Glutamatergic neuron (in vitro differentiated cells): ENCODE measurements around the gene YIF1B. TPM values are rescaled to one million over a fixed set of nuclear protein-coding genes. Genes with fewer than 3 reads are reported as not detected.
A peak's percentile ranks its signal among the peaks of the same experiment; 100 is the strongest.

Experiments
- DNase-seq: peaks from one replicate; pipeline ENCODE4 v3.0.0; 2022
- H3K27ac Mint-ChIP-seq: one replicate; pipeline ENCODE4 v1.8.0; 2020; ENCODE audit warnings: mild to moderate bottlenecking, mixed read lengths, inconsistent platforms; ENCODE audit not compliant: unreplicated experiment
- H3K27me3 Mint-ChIP-seq: one replicate; pipeline ENCODE4 v1.8.0; 2020; ENCODE audit warnings: mild to moderate bottlenecking, moderate library complexity, mixed read lengths, inconsistent platforms; ENCODE audit not compliant: unreplicated experiment
- H3K36me3 Mint-ChIP-seq: one replicate; pipeline ENCODE4 v1.8.0; 2020; ENCODE audit warnings: mild to moderate bottlenecking, mixed read lengths, inconsistent platforms; ENCODE audit not compliant: unreplicated experiment
- H3K4me1 Mint-ChIP-seq: one replicate; pipeline ENCODE4 v1.8.0; 2020; ENCODE audit warnings: mild to moderate bottlenecking, low read depth, mixed read lengths, inconsistent platforms; ENCODE audit not compliant: unreplicated experiment
- H3K4me3 Mint-ChIP-seq: one replicate; pipeline ENCODE4 v1.8.0; 2020; ENCODE audit warnings: mild to moderate bottlenecking, mixed read lengths, inconsistent platforms; ENCODE audit not compliant: unreplicated experiment
- H3K9me3 Mint-ChIP-seq: one replicate; pipeline ENCODE4 v1.8.0; 2020; ENCODE audit warnings: mild to moderate bottlenecking, moderate library complexity, mixed read lengths, inconsistent platforms; ENCODE audit not compliant: unreplicated experiment
- CTCF ChIP-seq: fragments of 200-600 bp; sonication (generic); IDR thresholded peaks from one replicate; pipeline ENCODE4 v1.5.0; 2021; ENCODE audit not compliant: partially characterized antibody, unreplicated experiment
- total RNA-seq: library from RNA; stranded (reverse); fragmentation: NEBNext Ultra II Directional; extraction: Animal tissue kit (Norgen Biotek cat#: 25700); gene quantifications from one replicate; pipeline ENCODE4 v1.2.1, GENCODE V29; 2021; ENCODE audit not compliant: unreplicated experiment

The YIF1B gene
- total RNA-seq, 1 donor from 2014 or later, result 101 TPM

GRCh38 chr19:38304866-38305429 lies 10.8 kb downstream of the YIF1B start:
- no peak for TF ChIP-seq CTCF

GRCh38 chr19:38304352-38304865 lies 11.3 kb downstream of the YIF1B start:
- no peak for DNase-seq
- Mint-ChIP-seq H3K27me3 (peaks cover 6% of the 10 kb centered on the region), H3K4me3 (peak overlapping the region; percentile 30), H3K4me1 (peaks cover 12% of the 10 kb centered on the region), H3K36me3 (no peaks in the 10 kb centered on the region), H3K27ac (no peak overlapping the region), H3K9me3 (peaks cover 4% of the 10 kb centered on the region)
- TF ChIP-seq CTCF, result no peak

More at GRCh38 chr19:38304866-38305429, 10.8 kb downstream of the YIF1B start:
- DNase-seq, result peak; percentile 69
- Mint-ChIP-seq H3K4me3 (peak overlapping the region; percentile 30), H3K9me3 (peaks cover 4% of the 10 kb centered on the region), H3K27me3 (peaks cover 6% of the 10 kb centered on the region), H3K4me1 (peaks cover 12% of the 10 kb centered on the region), H3K36me3 (no peaks in the 10 kb centered on the region), H3K27ac (no peak overlapping the region)

- TF ChIP-seq CTCF, result no peak
- no peaks in the 10 kb centered on the region for H3K36me3 Mint-ChIP-seq
- H3K27ac Mint-ChIP-seq, result no peak within 1 kb of the TSS
- peaks cover 18% of the 10 kb centered on the region for H3K4me1 Mint-ChIP-seq
- H3K4me3 Mint-ChIP-seq, result peak within 1 kb of the TSS; percentile 30
- no peak for DNase-seq
- H3K27me3 Mint-ChIP-seq, result peaks cover 6% of the 10 kb centered on the region
- peaks cover 4% of the 10 kb centered on the region for H3K9me3 Mint-ChIP-seq
These were observed 12.0 kb downstream of the YIF1B start, which contains the start of gene C19orf33 for GRCh38 chr19:38303517-38304351. Gene C19orf33, plus strand, starts transcription at chr19:38304251. Its CDS starts 11 bp downstream, at chr19:38304262.

- Mint-ChIP-seq H3K36me3 (no peaks in the 10 kb centered on the region), H3K9me3 (peaks cover 3% of the 10 kb centered on the region), H3K27ac (peak overlapping the region; percentile 72), H3K4me3 (no peak overlapping the region), H3K4me1 (peaks cover 17% of the 10 kb centered on the region), H3K27me3 (peaks cover 3% of the 10 kb centered on the region)
- DNase-seq, result no peak
- no peak for TF ChIP-seq CTCF
These were observed 16.7 kb downstream of the YIF1B start for GRCh38 chr19:38298821-38299680.
